ENCODE measurements around the gene DCUN1D2.
"Not testable (repeated sequence)": the region's sequence is repeated elsewhere in the genome, so short reads cannot be mapped to it uniquely, and the experiment has no call there.

Gene DCUN1D2

DNA sequence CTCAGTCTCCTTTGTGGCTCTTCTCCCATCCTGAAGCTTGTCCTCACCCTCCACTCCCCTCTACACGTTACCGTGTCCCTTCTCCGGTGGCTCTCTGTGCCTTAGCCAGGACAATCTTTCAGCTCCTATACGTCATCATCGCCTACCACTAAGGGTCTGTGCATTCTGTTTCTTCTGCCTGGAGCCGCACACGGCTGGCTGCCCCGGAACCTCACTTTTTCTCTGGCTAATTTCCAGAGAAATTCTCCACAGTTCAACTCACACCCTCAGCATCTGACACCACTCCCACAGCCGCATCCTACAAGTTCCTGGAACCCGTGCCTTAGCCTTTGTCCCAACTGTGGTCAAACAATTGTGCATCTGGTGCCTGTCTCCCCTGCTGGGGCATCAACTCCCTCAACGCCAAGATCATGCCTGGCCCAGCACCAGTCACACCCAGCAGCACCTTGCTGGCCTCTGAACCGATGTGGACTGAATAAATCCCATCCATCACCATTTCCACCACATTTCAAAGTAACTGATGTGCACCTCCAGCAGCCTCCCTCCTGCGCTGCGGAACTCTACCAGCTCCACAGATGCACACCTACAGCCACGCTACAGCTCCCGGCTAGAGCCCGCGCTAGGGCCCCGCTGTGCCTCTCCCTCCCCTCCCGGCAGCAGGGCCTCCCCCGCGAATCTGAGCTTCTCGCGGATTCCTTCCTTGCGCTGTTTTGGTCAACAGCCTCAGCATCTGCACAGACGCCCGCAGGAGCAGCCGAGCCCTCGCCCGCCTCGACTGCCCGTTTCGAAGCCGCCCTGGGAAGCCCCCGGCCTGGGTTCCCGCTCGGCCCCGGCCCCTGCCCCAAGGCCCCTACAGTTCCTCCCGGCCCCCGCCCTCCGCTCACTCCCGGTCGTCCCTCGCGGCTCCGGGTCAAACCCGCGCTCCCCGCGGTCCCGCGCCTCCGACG, 689 bp downstream of the DCUN1D2 start:
- DNase-seq (ENCODE audit: low read depth, low spot score): no peak

DNA sequence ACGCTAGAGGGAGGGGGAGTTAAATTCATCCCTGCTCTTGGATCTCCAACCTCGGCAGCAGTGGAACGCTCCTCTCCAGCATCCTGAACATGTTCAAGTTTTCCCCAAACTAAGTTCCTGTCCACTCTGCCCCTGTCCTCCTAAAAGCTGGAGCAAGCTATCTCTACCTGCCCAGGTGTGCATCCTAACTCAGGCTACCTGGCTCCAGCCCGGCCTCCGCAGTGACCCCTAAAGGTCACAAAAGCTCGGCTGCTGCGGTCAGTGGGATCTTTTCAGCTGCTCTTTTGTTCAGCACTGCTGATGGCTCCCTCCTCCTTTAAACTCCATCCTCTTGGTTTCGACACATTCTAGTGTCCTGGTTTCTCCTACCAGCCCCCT, 1.4 kb downstream of the DCUN1D2 start:
- DNase-seq (ENCODE audit: low read depth, low spot score): no peak

DNA sequence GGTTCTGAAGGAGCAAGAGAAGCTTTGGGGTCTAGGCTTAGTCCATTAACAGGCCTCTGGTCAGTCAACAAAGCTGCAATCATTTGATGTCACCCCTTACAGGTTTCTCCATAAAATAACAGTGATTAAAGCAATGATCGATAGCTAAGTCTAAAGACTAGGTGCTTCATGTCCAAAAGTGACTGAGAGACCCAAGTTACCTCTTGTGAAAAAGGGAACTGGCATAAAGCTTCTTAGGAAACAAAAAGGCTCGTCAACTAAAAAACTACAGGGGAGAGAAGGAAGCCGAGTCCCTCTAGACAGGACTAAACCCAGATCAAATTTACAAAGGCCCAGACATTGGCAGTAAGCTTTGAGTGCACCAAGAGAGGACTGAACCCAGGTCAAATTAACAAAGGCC, 2.2 kb downstream of the DCUN1D2 start:
- no peak for DNase-seq (ENCODE audit: low read depth, low spot score)

DNA sequence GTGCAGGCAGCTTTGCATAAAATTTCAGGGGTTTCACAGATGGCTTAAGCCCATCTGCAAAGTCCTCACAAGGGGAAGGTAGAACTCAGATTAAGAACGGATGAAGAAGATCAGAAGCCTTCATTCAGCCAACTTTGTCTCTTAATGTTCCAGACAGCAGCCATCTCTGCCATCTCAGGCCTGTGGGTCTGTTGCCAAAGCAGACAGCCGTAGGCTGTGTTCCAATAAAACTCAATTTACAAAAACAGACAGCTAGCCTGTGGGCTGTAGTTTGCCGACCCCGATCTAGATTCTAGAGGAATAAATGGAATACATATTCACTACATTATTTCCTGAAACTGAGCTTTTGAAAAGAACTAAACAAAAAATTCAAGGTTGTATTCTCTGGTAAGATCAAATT, 3.8 kb downstream of the DCUN1D2 start:
- DNase-seq (ENCODE audit: low read depth, low spot score): no peak

DNA sequence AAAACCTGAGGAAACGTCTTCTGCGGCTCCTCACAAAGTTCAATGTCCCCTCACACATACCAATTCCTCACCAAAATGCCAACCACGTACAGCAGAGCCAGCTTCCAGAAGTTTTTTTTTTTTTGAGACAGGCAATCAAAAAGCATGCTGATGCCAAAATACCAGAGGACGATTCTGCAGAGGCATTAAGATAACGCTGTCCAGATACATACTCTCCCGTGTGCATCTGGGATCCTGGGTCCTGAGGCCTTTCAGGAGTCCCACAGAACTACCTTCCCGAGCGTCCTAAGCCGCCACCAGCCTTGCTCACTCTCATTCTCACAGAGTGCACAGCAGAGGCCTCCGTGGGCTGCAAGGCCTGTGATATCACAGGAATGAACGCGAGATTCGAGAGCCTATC, 5.0 kb downstream of the DCUN1D2 start:
- DNase-seq (ENCODE audit: low read depth, low spot score): no peak

DNA sequence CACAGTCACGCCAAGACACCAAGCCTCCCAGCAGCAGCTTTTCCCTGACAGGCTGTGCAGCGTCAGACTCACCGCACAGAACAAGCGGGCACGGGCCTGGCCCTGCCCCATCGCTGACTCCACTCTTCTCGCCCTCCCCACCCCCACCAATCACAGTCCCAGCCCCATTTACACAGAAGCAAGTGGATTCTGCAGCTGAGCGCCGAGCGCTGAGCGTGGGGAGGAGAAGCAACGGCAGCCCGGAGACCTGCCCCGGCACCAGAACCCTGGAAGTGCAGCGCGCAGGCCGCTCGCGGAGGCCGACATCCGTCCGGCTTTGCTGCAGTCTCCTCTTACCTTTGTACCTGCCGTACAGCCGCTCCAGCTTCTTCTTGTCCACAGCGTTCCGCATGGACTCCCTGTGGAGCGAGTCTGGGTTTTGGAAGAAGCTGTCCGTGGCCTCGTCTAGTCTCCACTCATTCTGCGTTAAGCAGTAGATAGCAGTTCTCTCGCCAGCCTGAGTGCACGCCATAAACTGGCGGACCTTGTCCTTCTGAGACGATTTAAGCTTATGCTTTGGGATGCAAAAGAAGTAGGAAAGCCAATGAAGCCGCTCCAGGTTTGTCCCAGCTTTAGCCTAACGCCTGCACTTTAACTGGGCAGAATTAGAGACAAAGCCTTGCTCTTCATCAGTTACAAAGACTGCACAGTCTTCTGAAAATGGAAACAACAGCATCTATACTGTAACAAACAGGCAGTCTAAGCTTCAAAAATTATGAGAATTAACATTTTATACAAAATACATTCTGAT, 6.8 kb downstream of the DCUN1D2 start:
- DNase-seq (ENCODE audit: low read depth, low spot score): no peak

DNA sequence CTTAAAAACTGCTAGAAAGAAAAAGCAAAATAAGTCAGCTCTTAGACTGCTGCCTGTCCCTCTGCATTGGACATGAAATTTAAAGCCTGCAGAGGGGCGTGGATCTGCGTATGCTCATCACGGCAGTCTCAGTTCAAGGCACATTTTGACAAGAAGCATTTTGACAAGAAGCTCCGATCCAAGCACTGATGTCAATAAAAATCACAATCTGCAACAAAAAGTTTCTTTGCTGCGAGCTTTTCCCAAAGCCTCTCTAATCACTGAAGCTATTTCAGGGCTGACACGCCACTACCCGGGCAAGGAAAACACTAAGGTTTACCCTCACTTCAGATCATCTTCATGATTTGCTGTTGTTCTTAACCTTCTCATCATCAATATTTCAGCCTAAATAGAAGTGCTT, 7.4 kb downstream of the DCUN1D2 start:
- DNase-seq (ENCODE audit: low read depth, low spot score): no peak

DNA sequence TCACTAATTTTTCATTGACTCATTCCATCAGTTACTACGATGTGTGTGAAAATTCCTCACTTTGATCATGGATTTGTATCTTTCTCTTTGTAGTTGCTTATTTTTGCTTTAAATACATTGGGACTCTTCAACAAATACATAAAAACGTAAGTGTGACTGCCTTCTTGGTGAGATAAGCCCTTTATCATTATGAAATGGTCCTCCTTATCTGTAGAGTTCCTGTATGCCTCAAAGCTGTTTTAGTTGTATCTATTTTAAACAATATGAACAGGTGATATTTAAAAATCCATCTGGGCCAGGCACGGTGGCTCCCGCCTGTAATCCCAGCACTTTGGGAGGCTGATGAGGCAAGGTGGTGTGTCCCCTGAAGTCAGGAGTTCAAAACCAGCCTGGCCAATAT, 11.3 kb downstream of the DCUN1D2 start:
- no peak for DNase-seq (ENCODE audit: low read depth, low spot score)

DNA sequence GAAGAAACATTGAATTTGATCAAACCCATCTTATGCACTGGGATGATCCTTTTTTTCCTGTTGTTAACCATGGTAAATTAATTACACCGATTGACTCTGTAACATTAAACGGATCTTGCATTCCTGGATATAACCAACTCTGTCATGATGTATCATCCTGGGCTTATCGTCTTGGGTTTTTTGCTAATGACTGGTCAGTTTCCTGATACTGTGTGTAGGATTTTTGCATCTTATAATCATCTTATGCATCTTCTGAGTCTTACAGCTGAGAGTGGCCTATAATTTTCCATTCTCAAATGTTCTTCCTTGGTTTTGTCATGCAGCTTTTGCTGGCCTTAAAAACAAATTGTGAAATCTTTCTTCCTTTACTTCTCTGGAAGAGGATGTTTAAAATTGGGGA, 12.8 kb downstream of the DCUN1D2 start:
- no peak for DNase-seq (ENCODE audit: low read depth, low spot score)

DNA sequence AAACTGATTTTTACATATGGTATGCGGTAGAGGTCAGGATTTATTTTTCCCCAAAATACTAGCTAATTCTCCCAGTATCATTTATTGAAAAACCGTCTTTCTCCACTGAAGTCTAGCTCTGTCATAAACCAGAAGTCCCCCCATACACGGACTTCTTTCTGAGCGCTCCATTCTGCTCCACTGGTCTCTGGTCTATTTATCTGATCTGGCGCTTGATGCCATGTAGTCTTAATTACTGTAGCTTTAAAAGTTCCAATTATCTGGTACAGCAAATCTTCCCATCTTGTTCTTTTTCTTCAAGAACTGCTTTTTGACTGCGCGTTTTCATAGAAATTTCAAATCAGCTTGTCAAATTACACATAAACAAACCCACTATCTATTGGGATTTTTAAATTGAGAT, 13.7 kb downstream of the DCUN1D2 start:
- no peak for DNase-seq (ENCODE audit: low read depth, low spot score)

DNA sequence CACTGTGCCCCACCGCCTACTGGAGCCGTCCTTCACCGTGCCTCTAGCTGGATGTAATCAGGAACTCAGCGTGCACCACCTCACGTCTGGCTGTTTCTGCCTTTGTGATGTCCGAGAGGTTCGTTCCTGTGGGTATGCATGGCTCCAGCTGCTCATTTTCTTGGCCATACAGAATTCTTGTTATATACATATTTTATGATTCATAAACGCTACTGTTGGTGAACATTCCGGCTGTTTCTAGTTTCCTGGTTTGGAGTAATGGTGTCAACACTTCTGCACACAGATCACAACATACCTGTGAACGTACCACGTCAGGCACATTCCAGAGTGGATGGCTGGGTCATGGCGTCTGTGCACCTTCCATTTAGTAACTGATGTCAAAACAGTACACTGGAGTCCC, 14.6 kb downstream of the DCUN1D2 start:
- no peak for DNase-seq (ENCODE audit: low read depth, low spot score)

DNA sequence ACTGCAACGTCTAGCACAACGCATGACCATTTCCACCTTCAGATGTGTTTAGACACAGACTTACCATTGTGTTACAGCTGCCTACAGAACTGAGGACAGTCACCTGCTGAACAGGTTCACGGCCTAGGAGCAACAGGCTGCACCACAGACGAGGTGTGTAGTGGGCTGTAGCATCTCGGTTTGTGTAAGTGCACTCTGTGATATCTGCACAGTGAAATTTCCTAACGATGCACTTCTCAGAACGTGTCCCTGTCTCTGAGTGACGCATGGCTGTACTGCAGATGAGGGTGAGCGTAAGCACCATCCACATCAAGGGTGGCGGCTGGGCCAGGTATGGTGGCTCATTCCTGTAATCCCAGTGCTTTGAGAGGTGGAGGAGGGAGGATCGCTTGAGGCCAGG, 15.2 kb downstream of the DCUN1D2 start:
- no peak for DNase-seq (ENCODE audit: low read depth, low spot score)

DNA sequence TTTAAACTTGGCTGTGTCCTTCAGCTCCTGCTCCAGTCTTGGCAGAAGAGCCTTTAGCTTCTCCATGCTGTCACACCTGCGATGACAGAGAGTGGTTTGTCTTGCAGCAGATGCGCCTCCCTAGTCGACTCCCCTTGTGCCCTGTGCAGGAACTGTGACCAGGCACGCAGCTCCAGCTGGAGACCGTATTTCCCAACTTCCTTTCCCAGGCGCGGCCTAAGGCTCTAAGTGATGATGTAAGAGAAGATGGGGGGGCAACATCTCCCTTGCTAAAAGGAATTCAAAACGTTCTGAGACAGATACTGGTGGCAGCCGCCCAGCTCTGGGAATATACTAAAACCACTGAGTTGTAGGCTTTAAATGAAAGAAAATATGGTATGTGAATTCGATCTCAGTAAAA, 16.3 kb downstream of the DCUN1D2 start:
- DNase-seq (ENCODE audit: low read depth, low spot score): no peak

DNA sequence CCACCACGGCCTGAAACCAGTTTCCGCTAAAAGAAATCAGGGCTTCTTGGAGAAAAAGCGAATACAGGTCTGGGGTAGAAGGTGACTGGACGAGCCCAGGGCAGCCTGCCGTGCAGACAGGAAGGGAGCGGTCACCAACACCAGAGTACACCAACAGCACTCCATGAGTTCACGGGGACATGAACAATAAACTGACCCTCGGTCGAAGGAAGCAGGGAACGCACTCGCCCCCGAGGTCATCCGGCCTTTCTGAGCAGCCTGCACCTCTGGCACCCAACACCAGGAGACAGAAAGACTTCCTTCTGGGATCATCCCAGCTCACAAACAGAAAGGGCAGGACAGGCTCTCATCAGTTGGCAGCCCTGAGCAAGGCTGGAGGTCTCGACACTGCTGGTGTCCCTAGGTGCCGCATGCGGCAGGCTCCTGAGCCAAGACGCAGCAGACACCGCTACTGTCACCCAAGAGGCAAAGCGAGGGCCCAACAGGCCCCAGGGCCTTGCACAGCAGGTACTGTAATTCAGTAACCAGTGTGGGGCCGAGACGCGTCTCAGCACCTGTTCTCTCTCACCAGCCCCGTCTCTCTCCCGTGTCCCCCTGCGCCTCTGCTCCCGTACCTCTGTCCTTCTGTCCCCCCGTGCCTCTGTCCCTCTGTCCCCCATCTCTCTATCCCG, 18.0 kb downstream of the DCUN1D2 start:
- no peak for DNase-seq (ENCODE audit: low read depth, low spot score)

DNA sequence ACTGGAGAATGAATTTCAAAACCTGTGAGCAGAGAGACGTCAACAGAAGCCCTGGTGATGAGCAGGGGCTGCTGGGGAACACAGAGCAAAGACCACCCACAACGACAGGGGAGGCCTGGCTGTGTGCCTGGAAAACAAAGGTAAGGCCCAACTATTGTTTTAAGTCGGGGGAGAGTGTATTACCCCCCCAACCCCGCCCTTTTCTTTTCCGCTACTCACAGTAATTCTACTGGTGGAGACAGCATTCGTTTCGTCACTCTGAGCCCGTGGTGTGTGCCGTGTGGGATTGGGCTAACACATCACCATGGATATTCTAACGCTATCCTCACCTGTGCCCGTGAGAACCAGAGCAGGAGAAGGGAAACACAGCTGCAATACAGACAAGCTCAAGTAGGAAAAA, 18.7 kb downstream of the DCUN1D2 start:
- DNase-seq (ENCODE audit: low read depth, low spot score): no peak

DNA sequence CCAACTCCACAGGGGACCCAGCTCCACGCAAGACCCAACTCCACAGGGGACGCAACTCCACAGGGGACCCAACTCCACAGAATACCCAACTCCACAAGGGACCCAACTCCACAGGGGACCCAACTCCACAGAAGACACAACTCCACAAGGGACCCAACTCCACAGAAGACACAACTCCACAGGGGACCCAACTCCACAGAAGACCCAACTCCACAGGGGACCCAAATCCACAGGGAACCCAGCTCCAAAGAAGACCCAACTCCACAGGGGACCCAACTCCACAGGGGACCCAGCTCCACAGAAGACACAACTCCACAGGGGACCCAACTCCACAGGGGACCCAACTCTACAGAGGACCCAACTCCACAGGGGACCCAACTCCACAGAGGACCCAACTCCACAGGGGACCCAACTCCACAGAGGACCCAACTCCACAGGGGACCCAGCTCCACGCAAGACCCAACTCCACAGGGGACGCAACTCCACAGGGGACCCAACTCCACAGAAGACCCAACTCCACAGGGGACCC, 19.8 kb downstream of the DCUN1D2 start:
- DNase-seq (ENCODE audit: low read depth, low spot score): not testable (repeated sequence)

DNA sequence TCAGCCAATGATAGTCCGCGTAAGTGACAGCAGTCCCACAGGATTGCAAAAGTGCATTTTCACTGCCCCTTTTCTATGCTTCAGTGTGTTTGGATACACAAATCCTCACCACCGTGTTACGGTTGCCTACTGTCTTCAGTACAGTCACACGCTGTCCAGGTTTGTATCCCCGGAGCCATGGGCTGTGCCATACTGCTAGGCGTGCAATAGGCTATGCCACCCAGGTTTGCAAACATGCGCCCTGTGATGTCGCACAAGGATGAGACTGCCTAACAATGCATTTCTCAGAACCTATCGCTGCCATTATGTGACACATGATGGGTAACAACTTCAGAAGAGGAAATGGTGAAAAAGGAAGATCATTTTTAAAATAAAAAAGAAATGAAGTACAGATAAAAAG, 20.4 kb downstream of the DCUN1D2 start:
- DNase-seq (ENCODE audit: low read depth, low spot score): no peak

DNA sequence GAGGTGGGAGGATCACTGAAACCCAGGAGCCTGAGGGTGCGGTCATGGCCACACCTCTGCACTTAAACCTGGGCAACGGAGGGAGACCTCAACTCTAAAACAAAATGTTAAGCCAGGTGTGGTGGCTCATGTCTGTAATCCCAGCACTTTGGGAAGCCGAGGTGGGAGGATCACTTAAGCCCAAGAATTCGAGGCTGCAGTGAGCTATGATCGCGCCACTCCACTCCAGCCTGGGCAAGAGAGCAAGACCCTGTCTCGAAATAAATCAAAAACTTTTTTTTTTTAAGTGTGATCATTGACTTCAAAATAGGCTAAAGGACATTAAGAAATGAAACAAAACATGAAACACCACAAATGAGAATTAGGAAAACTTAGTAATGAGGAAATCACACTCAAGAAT, 20.9 kb downstream of the DCUN1D2 start:
- DNase-seq (ENCODE audit: low read depth, low spot score): no peak

DNA sequence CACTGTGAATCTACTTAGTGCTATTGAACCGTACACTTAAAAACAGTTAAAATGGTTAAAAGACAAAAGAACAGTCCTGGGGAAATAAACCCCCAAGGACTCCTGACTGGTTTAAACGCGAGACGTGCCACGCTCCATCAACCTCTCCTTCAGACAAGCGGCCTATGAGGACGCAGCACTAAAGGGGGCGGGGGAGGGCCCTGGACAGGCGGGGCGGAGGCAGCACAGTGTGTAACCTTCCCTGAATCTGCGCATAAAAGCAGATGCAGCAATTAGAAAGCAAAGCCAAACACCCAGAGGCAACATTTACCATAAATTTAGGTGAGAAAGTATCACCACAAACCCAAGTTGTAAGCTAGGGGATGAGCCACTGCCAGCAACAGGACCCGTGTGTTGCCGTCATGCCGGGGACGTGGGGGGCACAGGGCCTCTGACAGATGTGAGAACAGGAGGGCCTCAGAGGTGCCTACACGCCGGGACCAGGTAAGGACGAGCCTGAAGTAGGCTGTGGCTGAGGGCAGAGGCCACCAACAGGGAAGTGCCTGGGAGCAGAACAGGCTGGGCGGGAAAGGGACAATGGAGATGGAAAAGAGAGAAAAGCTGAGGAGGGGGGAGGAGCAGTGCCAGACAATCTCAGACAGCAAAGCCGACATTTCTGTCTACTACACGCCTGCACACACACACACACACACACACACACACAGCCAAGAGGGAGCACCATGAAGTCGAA, 21.9 kb downstream of the DCUN1D2 start:
- no peak for DNase-seq (ENCODE audit: low read depth, low spot score)

DNA sequence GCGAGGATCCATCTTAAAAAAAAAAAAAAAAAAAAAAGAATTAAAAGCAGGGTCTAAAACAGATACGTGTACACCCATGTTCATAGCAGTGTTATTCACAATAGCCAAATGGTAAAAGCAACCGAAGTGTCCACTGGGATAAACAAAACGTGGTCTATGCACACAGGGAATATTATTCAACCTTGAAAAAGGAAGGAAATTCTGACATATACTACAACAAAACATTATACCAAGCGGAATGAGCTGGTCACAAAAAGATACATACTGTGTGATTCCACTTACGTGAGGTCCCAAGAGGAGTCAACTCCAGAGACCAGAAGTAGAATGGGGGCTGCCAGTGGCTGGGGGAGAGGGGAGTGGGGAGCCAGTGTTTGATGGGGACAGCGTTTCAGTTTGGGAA, 22.5 kb downstream of the DCUN1D2 start:
- DNase-seq (ENCODE audit: low read depth, low spot score): no peak

DNA sequence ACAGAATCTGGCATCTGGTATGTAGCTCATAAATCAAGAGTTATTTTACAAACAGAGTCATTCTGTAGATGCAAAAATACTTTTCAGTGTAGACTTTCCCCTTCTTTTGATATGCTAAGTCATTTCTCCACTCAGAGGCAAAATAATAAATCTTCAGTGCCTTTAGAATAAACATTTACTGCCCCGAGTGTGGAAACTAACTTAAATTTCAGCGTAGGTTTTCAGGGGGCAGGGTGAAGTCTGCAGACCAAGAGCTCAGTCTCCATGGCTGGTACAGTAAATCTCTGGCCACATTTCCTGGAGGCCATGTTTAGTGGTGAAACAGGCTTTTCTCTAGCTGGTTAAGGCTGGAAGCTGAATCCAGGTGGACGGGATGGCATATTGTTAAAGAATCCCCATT, 24.1 kb downstream of the DCUN1D2 start:
- no peak for DNase-seq (ENCODE audit: low read depth, low spot score)

DNA sequence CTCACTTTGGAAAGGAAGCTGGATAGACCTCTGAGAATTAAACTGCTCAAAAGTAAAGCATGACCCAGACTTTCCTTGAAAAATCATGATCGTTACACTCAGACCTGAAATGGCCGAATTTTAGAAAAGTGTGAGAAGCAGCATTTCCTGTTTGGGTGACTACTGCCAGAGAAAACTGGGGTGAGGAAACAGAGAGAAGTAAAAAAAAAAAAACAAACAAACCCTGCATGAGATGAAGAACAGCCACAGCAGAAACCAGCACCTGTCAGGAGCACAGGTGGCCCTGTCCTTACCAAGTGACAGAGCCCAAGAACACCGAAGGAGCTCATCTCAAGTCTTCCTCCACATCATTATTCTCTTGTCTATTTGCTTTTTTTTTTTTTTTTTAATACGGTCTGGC, 25.2 kb downstream of the DCUN1D2 start:
- DNase-seq (ENCODE audit: low read depth, low spot score): no peak

All from smooth muscle cell of the brain vasculature (primary cell).